K562 (cell line): ENCODE data around the gene TMEM260. TPM values are rescaled to one million over a fixed set of nuclear protein-coding genes. Genes with fewer than 3 reads are reported as not detected.

ENCODE experiments used
- ADNP ChIP-seq: fragments of 200-800 bp; sonication (Bioruptor generic); IDR thresholded peaks from 2 replicates; pipeline ENCODE4 v1.6.1; 2016; ENCODE audit warnings: missing genetic modification characterization, missing compliant biosample characterization
- BRD9 ChIP-seq: fragments of 450-650 bp; IDR thresholded peaks from 2 replicates; pipeline ENCODE4 v1.6.1; 2018; ENCODE audit warnings: low read depth; ENCODE audit not compliant: partially characterized antibody
- DMBX1 ChIP-seq: fragments of 250-450 bp; sonication (Bioruptor Pico); IDR thresholded peaks from 2 replicates; pipeline ENCODE4 v1.8.0; 2022; ENCODE audit warnings: inconsistent platforms, mild to moderate bottlenecking, moderate library complexity, borderline replicate concordance
- EHMT2 ChIP-seq: fragments of 450-650 bp; IDR thresholded peaks from 2 replicates; pipeline ENCODE4 v1.6.1; 2018; ENCODE audit warnings: antibody characterized with exemption
- GABPB2 ChIP-seq: fragments of 250-450 bp; sonication (Bioruptor Pico); conservative IDR thresholded peaks from 2 replicates; pipeline ENCODE4 v1.5.1; 2021; ENCODE audit warnings: mild to moderate bottlenecking
- HDAC6 ChIP-seq: IDR thresholded peaks from 2 replicates; pipeline ENCODE4 v1.6.1; 2012; ENCODE audit warnings: low read depth, mild to moderate bottlenecking, control low read depth, inconsistent platforms, low read length, moderate library complexity
- HNRNPK ChIP-seq: fragments of 200-400 bp; formaldehyde crosslinking; IDR thresholded peaks from one replicate; pipeline ENCODE4 v1.6.1; 2018; ENCODE audit warnings: mild to moderate bottlenecking, low read depth, low read length; ENCODE audit not compliant: poor library complexity, severe bottlenecking
- NR2C2 ChIP-seq, 2 experiments: fragments of 200-800 bp in 1 of 2; sonication (Bioruptor generic) in 1 of 2; sonication (generic) in 1 of 2; formaldehyde crosslinking in 1 of 2; IDR thresholded peaks; 2 replicates each; pipeline versions ENCODE4 v1.6.1 to v1.8.0; 2016 to 2022; ENCODE audit warnings: mild to moderate bottlenecking in 1 of 2, missing compliant biosample characterization in 1 of 2, missing genetic modification characterization in 1 of 2, missing genetic modification reagents in 1 of 2
- PHF20 ChIP-seq: fragments of 450-650 bp; IDR thresholded peaks from 2 replicates; pipeline ENCODE4 v1.6.1; 2018; ENCODE audit not compliant: partially characterized antibody
- POLR3G ChIP-seq: IDR thresholded peaks from 2 replicates; pipeline ENCODE4 v1.6.1; 2011; ENCODE audit not compliant: insufficient read length, insufficient replicate concordance; ENCODE audit errors: extremely low read depth
- RB1 ChIP-seq: fragments of 450-650 bp; IDR thresholded peaks from 2 replicates; pipeline ENCODE4 v1.6.1; 2017; ENCODE audit warnings: low read depth, mild to moderate bottlenecking
- STAG1 ChIP-seq: sonication (generic); formaldehyde crosslinking; IDR thresholded peaks from 2 replicates; pipeline ENCODE4 v1.5.0; 2020; ENCODE audit warnings: missing genetic modification reagents, borderline replicate concordance
- ZFP36 ChIP-seq: fragments of 150-350 bp; IDR thresholded peaks from 2 replicates; pipeline ENCODE4 v1.6.1; 2018; ENCODE audit warnings: low read length, low read depth; ENCODE audit not compliant: partially characterized antibody
- ZNF134 ChIP-seq: fragments of 250-450 bp; sonication (Bioruptor Pico); conservative IDR thresholded peaks from 2 replicates; pipeline ENCODE4 v1.4.0; 2020
- ZNF57 ChIP-seq: fragments of 450-650 bp; formaldehyde crosslinking; IDR thresholded peaks from 2 replicates; pipeline ENCODE4 v1.4.0; 2020; ENCODE audit warnings: mild to moderate bottlenecking, moderate library complexity
- ZSCAN32 ChIP-seq: fragments of 450-650 bp; formaldehyde crosslinking; IDR thresholded peaks from 2 replicates; pipeline ENCODE4 v1.4.0; 2020; ENCODE audit warnings: mild to moderate bottlenecking, moderate library complexity
- polyA plus RNA-seq, 8 experiments: library from polyadenylated mRNA; depleted of rRNA in 4 of 8; stranded (reverse) in 5 of 8; unstranded in 3 of 8; fragments of >200 nt; fragmentation: Nextera tagmentation in 2 of 8; fragmentation: Illumina TruSeq in 1 of 8; extraction: Ambion mirVana in 2 of 8; extraction: Trizol in 1 of 8; gene quantifications; 2 replicates each; pipeline versions ENCODE4 v1.2.1 to v1.2.3, GENCODE V29; 2011 to 2014; ENCODE audit warnings: inconsistent platforms in 1 of 8, missing spikeins in 1 of 8
- total RNA-seq, 7 experiments: library from RNA; depleted of rRNA in 6 of 7; stranded (reverse); fragments of >200 nt in 6 of 7; fragmentation: Illumina TruSeq in 2 of 7; extraction: Trizol in 2 of 7; gene quantifications; 2 replicates each; pipeline versions ENCODE4 v1.2.1 to v1.2.3, GENCODE V29; 2011 to 2021; ENCODE audit warnings: low replicate concordance in 1 of 7
- TF ChIP-seq, protein P1 (sequence below): fragments of 450-650 bp; IDR thresholded peaks from 2 replicates; pipeline ENCODE4 v1.7.1; 2018; ENCODE audit warnings: mild to moderate bottlenecking, low read depth; ENCODE audit not compliant: partially characterized antibody
- TF ChIP-seq, protein P2 (sequence below): sonication (generic); formaldehyde crosslinking; IDR thresholded peaks from 2 replicates; pipeline ENCODE4 v1.8.1; 2023; ENCODE audit warnings: mild to moderate bottlenecking, missing genetic modification reagents
- TF ChIP-seq, protein P3 (sequence below): fragments of 250-450 bp; sonication (Bioruptor Pico); IDR thresholded peaks from 2 replicates; pipeline ENCODE4 v1.4.0; 2020; ENCODE audit warnings: mild to moderate bottlenecking, moderate library complexity, borderline replicate concordance
- TF ChIP-seq, protein P4 (sequence below): IDR thresholded peaks from 3 replicates; pipeline ENCODE4 v1.6.1; 2011; ENCODE audit warnings: borderline replicate concordance, mild to moderate bottlenecking; ENCODE audit not compliant: insufficient read length, insufficient read depth

Gene TMEM260
- total and polyA plus RNA-seq, 9 of the 15 experiments (the other 6 are each of a cell fraction or from before 2014, with no cell fraction given) = 2.2 to 9.4 (median 6.0) TPM

DNA sequence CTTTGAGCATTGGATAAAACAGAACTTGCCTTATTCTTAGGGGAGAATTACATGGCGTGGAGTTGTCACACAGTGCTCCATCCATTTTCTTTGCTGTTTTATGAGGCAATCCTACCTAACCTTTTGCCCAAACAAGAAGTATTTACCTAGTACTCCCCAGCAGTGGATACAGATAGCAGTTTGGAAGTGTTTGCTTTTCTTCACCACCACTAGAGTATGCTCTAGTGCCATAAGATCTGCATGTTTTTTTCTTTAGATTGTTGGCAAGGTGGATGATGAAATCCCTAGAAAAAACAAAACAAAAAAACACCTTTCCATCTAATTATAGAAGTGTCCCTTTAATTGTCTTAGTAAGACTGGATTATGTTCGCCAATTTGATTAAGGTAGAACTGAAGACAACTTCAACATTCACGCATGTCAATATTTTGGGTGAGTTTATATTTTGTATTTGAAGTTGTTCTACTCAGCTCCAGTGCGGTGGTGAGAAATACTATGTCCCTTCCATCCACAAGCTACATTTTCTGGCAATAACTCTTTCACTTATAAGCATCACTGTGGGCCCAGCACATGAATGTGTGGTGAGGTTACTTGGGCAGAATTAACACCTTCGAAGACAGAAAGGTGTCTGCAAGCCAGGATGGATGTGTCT is 23.6 kb upstream of the TMEM260 start (continued):
- TF ChIP-seq, protein P1, sequence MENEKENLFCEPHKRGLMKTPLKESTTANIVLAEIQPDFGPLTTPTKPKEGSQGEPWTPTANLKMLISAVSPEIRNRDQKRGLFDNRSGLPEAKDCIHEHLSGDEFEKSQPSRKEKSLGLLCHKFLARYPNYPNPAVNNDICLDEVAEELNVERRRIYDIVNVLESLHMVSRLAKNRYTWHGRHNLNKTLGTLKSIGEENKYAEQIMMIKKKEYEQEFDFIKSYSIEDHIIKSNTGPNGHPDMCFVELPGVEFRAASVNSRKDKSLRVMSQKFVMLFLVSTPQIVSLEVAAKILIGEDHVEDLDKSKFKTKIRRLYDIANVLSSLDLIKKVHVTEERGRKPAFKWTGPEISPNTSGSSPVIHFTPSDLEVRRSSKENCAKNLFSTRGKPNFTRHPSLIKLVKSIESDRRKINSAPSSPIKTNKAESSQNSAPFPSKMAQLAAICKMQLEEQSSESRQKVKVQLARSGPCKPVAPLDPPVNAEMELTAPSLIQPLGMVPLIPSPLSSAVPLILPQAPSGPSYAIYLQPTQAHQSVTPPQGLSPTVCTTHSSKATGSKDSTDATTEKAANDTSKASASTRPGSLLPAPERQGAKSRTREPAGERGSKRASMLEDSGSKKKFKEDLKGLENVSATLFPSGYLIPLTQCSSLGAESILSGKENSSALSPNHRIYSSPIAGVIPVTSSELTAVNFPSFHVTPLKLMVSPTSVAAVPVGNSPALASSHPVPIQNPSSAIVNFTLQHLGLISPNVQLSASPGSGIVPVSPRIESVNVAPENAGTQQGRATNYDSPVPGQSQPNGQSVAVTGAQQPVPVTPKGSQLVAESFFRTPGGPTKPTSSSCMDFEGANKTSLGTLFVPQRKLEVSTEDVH = no peak
- TF ChIP-seq STAG1 (CRISPR knock-in tag) = no peak
- no peak for TF ChIP-seq ZNF134 (CRISPR knock-in tag)
- TF ChIP-seq HDAC6 = no peak
- TF ChIP-seq ADNP = no peak
- TF ChIP-seq ZFP36 = peak; percentile 10
- no peak for TF ChIP-seq PHF20
- TF ChIP-seq, protein P2, sequence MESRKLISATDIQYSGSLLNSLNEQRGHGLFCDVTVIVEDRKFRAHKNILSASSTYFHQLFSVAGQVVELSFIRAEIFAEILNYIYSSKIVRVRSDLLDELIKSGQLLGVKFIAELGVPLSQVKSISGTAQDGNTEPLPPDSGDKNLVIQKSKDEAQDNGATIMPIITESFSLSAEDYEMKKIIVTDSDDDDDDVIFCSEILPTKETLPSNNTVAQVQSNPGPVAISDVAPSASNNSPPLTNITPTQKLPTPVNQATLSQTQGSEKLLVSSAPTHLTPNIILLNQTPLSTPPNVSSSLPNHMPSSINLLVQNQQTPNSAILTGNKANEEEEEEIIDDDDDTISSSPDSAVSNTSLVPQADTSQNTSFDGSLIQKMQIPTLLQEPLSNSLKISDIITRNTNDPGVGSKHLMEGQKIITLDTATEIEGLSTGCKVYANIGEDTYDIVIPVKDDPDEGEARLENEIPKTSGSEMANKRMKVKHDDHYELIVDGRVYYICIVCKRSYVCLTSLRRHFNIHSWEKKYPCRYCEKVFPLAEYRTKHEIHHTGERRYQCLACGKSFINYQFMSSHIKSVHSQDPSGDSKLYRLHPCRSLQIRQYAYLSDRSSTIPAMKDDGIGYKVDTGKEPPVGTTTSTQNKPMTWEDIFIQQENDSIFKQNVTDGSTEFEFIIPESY (CRISPR knock-in tag) = no peak
- no peak for TF ChIP-seq HNRNPK
- TF ChIP-seq, protein P3, sequence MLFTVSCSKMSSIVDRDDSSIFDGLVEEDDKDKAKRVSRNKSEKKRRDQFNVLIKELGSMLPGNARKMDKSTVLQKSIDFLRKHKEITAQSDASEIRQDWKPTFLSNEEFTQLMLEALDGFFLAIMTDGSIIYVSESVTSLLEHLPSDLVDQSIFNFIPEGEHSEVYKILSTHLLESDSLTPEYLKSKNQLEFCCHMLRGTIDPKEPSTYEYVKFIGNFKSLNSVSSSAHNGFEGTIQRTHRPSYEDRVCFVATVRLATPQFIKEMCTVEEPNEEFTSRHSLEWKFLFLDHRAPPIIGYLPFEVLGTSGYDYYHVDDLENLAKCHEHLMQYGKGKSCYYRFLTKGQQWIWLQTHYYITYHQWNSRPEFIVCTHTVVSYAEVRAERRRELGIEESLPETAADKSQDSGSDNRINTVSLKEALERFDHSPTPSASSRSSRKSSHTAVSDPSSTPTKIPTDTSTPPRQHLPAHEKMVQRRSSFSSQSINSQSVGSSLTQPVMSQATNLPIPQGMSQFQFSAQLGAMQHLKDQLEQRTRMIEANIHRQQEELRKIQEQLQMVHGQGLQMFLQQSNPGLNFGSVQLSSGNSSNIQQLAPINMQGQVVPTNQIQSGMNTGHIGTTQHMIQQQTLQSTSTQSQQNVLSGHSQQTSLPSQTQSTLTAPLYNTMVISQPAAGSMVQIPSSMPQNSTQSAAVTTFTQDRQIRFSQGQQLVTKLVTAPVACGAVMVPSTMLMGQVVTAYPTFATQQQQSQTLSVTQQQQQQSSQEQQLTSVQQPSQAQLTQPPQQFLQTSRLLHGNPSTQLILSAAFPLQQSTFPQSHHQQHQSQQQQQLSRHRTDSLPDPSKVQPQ = no peak
- TF ChIP-seq RB1 = no peak
- TF ChIP-seq ZSCAN32 (CRISPR knock-in tag) = peak; percentile 48; the same call in 1 of the 2 replicates
- no peak for TF ChIP-seq GABPB2 (CRISPR knock-in tag)
- TF ChIP-seq ZNF57 (CRISPR knock-in tag) = no peak
- TF ChIP-seq BRD9 = peak; percentile 44
- TF ChIP-seq DMBX1 (CRISPR knock-in tag) = no peak
- no peak for TF ChIP-seq NR2C2 (CRISPR knock-in tag; IDR thresholded peaks at IDR 0.05)
- no peak for TF ChIP-seq NR2C2 (tag; IDR thresholded peaks at IDR 0.05)
- TF ChIP-seq, protein P4, sequence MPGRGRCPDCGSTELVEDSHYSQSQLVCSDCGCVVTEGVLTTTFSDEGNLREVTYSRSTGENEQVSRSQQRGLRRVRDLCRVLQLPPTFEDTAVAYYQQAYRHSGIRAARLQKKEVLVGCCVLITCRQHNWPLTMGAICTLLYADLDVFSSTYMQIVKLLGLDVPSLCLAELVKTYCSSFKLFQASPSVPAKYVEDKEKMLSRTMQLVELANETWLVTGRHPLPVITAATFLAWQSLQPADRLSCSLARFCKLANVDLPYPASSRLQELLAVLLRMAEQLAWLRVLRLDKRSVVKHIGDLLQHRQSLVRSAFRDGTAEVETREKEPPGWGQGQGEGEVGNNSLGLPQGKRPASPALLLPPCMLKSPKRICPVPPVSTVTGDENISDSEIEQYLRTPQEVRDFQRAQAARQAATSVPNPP = no peak
- TF ChIP-seq EHMT2 = no peak
- TF ChIP-seq POLR3G = no peak
